GM12878 (cell line): ENCODE results near the gene TSPEAR. TPM values are rescaled to one million over a fixed set of nuclear protein-coding genes. Genes with fewer than 3 reads are reported as not detected.

Experiments used
- ATAC-seq: fragments of 200-7000 bp; cut with Tn5 transposase; 3 replicates; pipeline ENCODE4 v1.9.1; 2020; ENCODE audit warnings: mild to moderate bottlenecking, moderate library complexity
- BruUV-seq: library from RNA; stranded (reverse); fragments of 400-500 nt; replicated peaks from 2 replicates; lab custom pipeline; 2021; lab: Mats Ljungman, UMichigan
- CTCF ChIA-PET: fragments of 300-600 bp; sonication (Branson Sonifier 250); formaldehyde crosslinking; extraction: SDS; loops from one replicate; lab custom pipeline; 2021; ENCODE audit warnings: inconsistent platforms; lab: Yijun Ruan, JAX
- POLR2A ChIA-PET: fragments of 350-600 bp; formaldehyde crosslinking; extraction: SDS; loops from one replicate; lab custom pipeline; 2021; ENCODE audit warnings: inconsistent platforms; lab: Charles Lee
- RAD21 ChIA-PET: fragments of 300-600 bp; sonication (Branson Sonifier 250); formaldehyde crosslinking; loops from one replicate; lab custom pipeline; 2023; ENCODE audit warnings: antibody characterized with exemption; ENCODE audit not compliant: unreplicated experiment; lab: Charles Lee
- SMC1A ChIA-PET: fragments of 300-600 bp; sonication (Branson Sonifier 250); formaldehyde crosslinking; loops from one replicate; lab custom pipeline; 2023; ENCODE audit not compliant: unreplicated experiment, uncharacterized antibody; lab: Charles Lee
- DNase-seq: peaks from one replicate; pipeline ENCODE4 v3.0.0-alpha.2; 2011; ENCODE audit warnings: low read depth, low spot score
- FAIRE-seq: peaks from 3 replicates; lab custom pipeline; 2011; peaks lifted over from hg19 to GRCh38; lab: Jason Lieb, UNC
- H2AFZ ChIP-seq: 2 replicates; pipeline ENCODE4 v1.6.0; 2011; ENCODE audit warnings: low read depth, low read length, control low read depth; ENCODE audit not compliant: control insufficient read depth
- H3K27ac ChIP-seq: 2 replicates; pipeline ENCODE4 v1.5.1; 2011; ENCODE audit warnings: control low read depth; ENCODE audit not compliant: control insufficient read depth, insufficient read depth
- H3K27me3 ChIP-seq, 2 experiments: replicated peaks in 1 of 2; 2 replicates each; pipeline versions ENCODE4 v1.6.0 to v1.6.1; 2011; ENCODE audit warnings: low read length in 1 of 2; ENCODE audit not compliant: control insufficient read depth in 2 of 2, insufficient read depth in 2 of 2
- H3K36me3 ChIP-seq, 2 experiments: 2 replicates each; pipeline ENCODE4 v1.5.1; 2011; ENCODE audit warnings: low read length in 1 of 2; ENCODE audit not compliant: control insufficient read depth in 2 of 2, insufficient read depth in 2 of 2
- H3K4me1 ChIP-seq: 2 replicates; pipeline ENCODE4 v1.6.1; 2011; ENCODE audit warnings: mild to moderate bottlenecking, low read length, moderate library complexity, mixed read lengths; ENCODE audit not compliant: control insufficient read depth, insufficient read depth
- H3K4me2 ChIP-seq: 2 replicates; pipeline ENCODE4 v1.6.0; 2011; ENCODE audit warnings: control low read depth; ENCODE audit not compliant: control insufficient read depth, insufficient read depth
- H3K4me3 ChIP-seq: fragments of 200-600 bp; sonication (generic); 2 replicates; pipeline ENCODE4 v1.5.1; 2016
- H3K79me2 ChIP-seq: 2 replicates; pipeline ENCODE4 v1.6.0; 2011; ENCODE audit warnings: low read length; ENCODE audit not compliant: control insufficient read depth, insufficient read depth
- H3K9ac ChIP-seq: 2 replicates; pipeline ENCODE4 v1.8.0; 2011; ENCODE audit warnings: low read length, control low read depth, mixed read lengths; ENCODE audit not compliant: control insufficient read depth, insufficient read depth
- H3K9me3 ChIP-seq: replicated peaks from 3 replicates; pipeline ENCODE4 v1.5.1; 2011; ENCODE audit warnings: mild to moderate bottlenecking, low read length; ENCODE audit not compliant: control insufficient read depth, insufficient read depth
- H4K20me1 ChIP-seq: 2 replicates; pipeline ENCODE4 v1.6.0; 2011; ENCODE audit not compliant: control insufficient read depth, insufficient read depth
- CHD4 ChIP-seq: fragments of 200-600 bp; sonication (generic); IDR thresholded peaks from 2 replicates; pipeline ENCODE4 v1.6.1; 2016; ENCODE audit warnings: mild to moderate bottlenecking
- FOXK2 ChIP-seq: fragments of 450-650 bp; IDR thresholded peaks from 2 replicates; pipeline ENCODE4 v1.6.1; 2017; ENCODE audit warnings: mild to moderate bottlenecking, moderate library complexity
- HCFC1 ChIP-seq: fragments of 150-350 bp; IDR thresholded peaks from 2 replicates; pipeline ENCODE4 v1.6.1; 2014; ENCODE audit warnings: low read length
- JUNB ChIP-seq: IDR thresholded peaks from 2 replicates; pipeline ENCODE4 v1.6.1; 2016; ENCODE audit warnings: antibody characterized with exemption, mild to moderate bottlenecking
- MTA3 ChIP-seq: IDR thresholded peaks from 2 replicates; pipeline ENCODE4 v1.6.1; 2012; ENCODE audit warnings: low read length, inconsistent platforms, borderline replicate concordance
- PML ChIP-seq: IDR thresholded peaks from 2 replicates; pipeline ENCODE4 v1.6.1; 2012; ENCODE audit warnings: low read length, inconsistent platforms
- RBBP5 ChIP-seq: fragments of 200-600 bp; sonication (generic); conservative IDR thresholded peaks from 2 replicates; pipeline ENCODE4 v1.6.1; 2016
- TCF3 ChIP-seq: IDR thresholded peaks from 2 replicates; pipeline ENCODE4 v1.6.1; 2012; ENCODE audit warnings: low read depth, mild to moderate bottlenecking, low read length, borderline replicate concordance; ENCODE audit not compliant: insufficient read depth
- WGBS: methylation state at CpG from one replicate; pipeline ENCODE4 v1.1.6; 2016; ENCODE audit warnings: low lambda C conversion rate; ENCODE audit not compliant: insufficient replicate concordance, insufficient coverage; ENCODE audit errors: missing lambda C conversion rate; 5-methylcytosine and 5-hydroxymethylcytosine counted together
- in situ Hi-C: fragments of 300-500 bp; cut with MboI; formaldehyde crosslinking; loops from 9 replicates; pipeline ENCODE4 v1.14.3; 2018; ENCODE audit warnings: mixed read lengths
- intact Hi-C: fragments of 100-400 bp; cut with micrococcal nuclease; formaldehyde crosslinking; loops from one replicate; pipeline ENCODE4 v1.14.2; 2022; ENCODE audit not compliant: unreplicated experiment
- polyA plus RNA-seq, 11 experiments: library from polyadenylated mRNA; depleted of rRNA in 4 of 11; unstranded in 6 of 11; stranded (reverse) in 5 of 11; fragments of >200 nt; fragmentation: Nextera tagmentation in 4 of 11; fragmentation: Illumina TruSeq in 1 of 11; extraction: Ambion mirVana in 4 of 11; extraction: Trizol in 1 of 11; gene quantifications; 1 replicate in 1 of 11; 2 replicates in 10 of 11; pipeline versions ENCODE4 v1.2.1 to v1.2.3, GENCODE V29; 2011 to 2016; ENCODE audit warnings: inconsistent platforms in 2 of 11, missing spikeins in 2 of 11, low read depth in 1 of 11
- total RNA-seq, 4 experiments: library from RNA; depleted of rRNA in 3 of 4; stranded (reverse); fragments of >200 nt in 3 of 4; fragmentation: Illumina TruSeq in 1 of 4; extraction: Trizol in 1 of 4; gene quantifications; 2 replicates each; pipeline versions ENCODE4 v1.2.1 to v1.2.3, GENCODE V29; 2013 to 2021

TSPEAR gene
- total and polyA plus RNA-seq, 10 of the 15 experiments (the other 5 are each of a cell fraction or from before 2014, with no cell fraction given) = not detected

DNA sequence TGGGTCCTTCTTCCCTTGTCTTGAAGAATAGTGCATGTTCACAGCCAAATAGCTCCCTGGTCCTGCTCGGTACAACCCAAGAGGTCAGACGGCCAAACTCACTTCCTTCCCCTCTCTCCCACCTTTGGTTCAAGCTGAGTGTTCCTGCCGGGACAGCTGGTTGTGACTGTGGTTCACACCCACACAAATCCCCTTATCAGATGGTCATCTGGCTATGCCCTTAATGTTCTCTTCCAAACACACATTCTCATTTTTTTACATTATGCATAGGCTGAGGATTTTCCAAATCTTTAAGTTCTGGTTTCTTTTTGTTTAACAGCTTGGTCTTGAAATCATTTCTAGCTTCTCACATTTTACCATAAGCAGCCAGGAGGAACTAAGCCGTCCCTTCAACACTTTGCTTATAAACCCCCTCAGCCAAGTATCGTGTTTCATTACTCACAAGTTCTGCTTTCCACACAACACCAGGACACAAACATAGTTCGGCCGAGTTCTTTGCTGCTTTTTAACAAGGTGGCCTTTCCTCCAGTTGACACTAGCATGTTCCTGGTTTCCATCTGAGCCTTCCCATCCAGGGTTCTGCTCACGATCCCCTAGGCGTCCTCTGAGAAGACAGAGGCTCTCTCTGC lies 19.7 kb upstream of the TSPEAR start (continued):
- TF ChIP-seq MTA3 (no peak), JUNB (no peak)

DNA sequence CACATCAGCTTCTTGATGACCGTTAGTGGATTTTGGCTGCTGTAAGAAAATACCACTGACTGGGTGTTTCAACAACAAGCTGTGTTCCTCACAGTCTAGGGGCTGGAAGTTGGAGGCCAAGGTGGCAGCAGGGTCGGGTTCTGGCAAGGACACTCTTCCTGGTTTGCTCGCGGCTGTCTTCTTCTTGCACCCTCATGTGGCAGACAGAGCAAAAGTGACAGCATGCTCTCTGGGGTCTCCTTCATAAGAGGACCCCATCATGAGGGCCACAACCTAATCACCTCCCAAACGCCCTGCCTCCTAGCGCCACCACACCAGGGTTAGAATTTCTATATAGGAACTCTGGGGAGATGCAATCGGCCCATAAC lies 18.6 kb upstream of the TSPEAR start:
- FAIRE-seq (no peak), DNase-seq (no peak), ATAC-seq (no peak)
- Histone ChIP-seq H3K9ac (no peak overlapping the region), H3K79me2 (no peaks in the 10 kb centered on the region), H4K20me1 (no peaks in the 10 kb centered on the region), H3K9me3 (no peaks in the 10 kb centered on the region), H3K36me3 (no peaks in the 10 kb centered on the region), H3K4me1 (no peaks in the 10 kb centered on the region), H3K27me3 (no peaks in the 10 kb centered on the region; a peak in 1 of 4 replicates), H3K27ac (no peak overlapping the region), H3K4me3 (no peak overlapping the region), H2AFZ (no peak overlapping the region), H3K4me2 (no peak overlapping the region)
- no TSS peak for BruUV-seq
- in situ Hi-C loops = no loop called here
- ChIA-PET CTCF (no interaction called here), RAD21 (interaction anchor here (1.7 kb wide), 1 partner anchor 63 kb away, joined by 3 read pairs; no protein-coding TSS in a partner anchor), SMC1A (no interaction called here), POLR2A (no interaction called here)
- no peak for TF ChIP-seq HCFC1
- no peak for TF ChIP-seq FOXK2
- TF ChIP-seq PML = no peak
- TF ChIP-seq TCF3 = no peak
- TF ChIP-seq RBBP5 = no peak
- no peak for TF ChIP-seq CHD4
- 23% methylated on average over 7 of the region's 7 CpGs for WGBS
- intact Hi-C loops = no loop called here
